H9 (cell line): ENCODE data around the gene ENPP4. TPM values are rescaled to one million over a fixed set of nuclear protein-coding genes. Genes with fewer than 3 reads are reported as not detected.

Experiments
- DNase-seq: peaks from one replicate; pipeline ENCODE4 v3.0.0-alpha.2; 2017
- H2AFZ ChIP-seq: one replicate; pipeline ENCODE4 v1.6.1; 2013; ENCODE audit warnings: mild to moderate bottlenecking, low read length, control low read depth, moderate library complexity
- H2AK5ac ChIP-seq: 2 replicates; pipeline ENCODE4 v1.6.1; 2013; ENCODE audit warnings: low read length, control low read depth, mixed read lengths; ENCODE audit not compliant: insufficient read length
- H2BK120ac ChIP-seq: one replicate; pipeline ENCODE4 v1.6.1; 2013; ENCODE audit warnings: low read depth, mild to moderate bottlenecking, low read length, control low read depth, inconsistent platforms; ENCODE audit not compliant: poor library complexity, severe bottlenecking
- H2BK12ac ChIP-seq: 2 replicates; pipeline ENCODE4 v1.6.1; 2013; ENCODE audit warnings: low read length, control low read depth, mixed read lengths, low read depth; ENCODE audit not compliant: insufficient read length
- H2BK15ac ChIP-seq: 2 replicates; pipeline ENCODE4 v1.6.1; 2013; ENCODE audit warnings: low read depth, low read length, control low read depth
- H2BK20ac ChIP-seq: one replicate; pipeline ENCODE4 v1.6.1; 2013; ENCODE audit warnings: low read depth, mild to moderate bottlenecking, low read length, control low read depth, inconsistent platforms; ENCODE audit not compliant: poor library complexity, severe bottlenecking
- H2BK5ac ChIP-seq: 2 replicates; pipeline ENCODE4 v1.6.1; 2013; ENCODE audit warnings: low read length, control low read depth, mixed read lengths; ENCODE audit not compliant: insufficient read length
- H3K14ac ChIP-seq: 2 replicates; pipeline ENCODE4 v1.6.1; 2013; ENCODE audit warnings: low read length, control low read depth; ENCODE audit not compliant: insufficient read depth
- H3K18ac ChIP-seq: 2 replicates; pipeline ENCODE4 v1.6.1; 2013; ENCODE audit warnings: low read depth, mild to moderate bottlenecking, mixed read lengths, low read length, control low read depth; ENCODE audit not compliant: insufficient read length
- H3K23ac ChIP-seq: 2 replicates; pipeline ENCODE4 v1.6.1; 2013; ENCODE audit warnings: low read length, control low read depth, mixed read lengths, low read depth; ENCODE audit not compliant: insufficient read length
- H3K23me2 ChIP-seq: 2 replicates; pipeline ENCODE4 v1.6.1; 2013; ENCODE audit warnings: low read depth, mild to moderate bottlenecking, mixed read lengths, low read length, control low read depth; ENCODE audit not compliant: insufficient read length, poor library complexity, severe bottlenecking
- H3K27ac ChIP-seq: 2 replicates; pipeline ENCODE4 v1.5.1; 2013; ENCODE audit warnings: low read length, control low read depth, mixed read lengths, low read depth; ENCODE audit not compliant: insufficient read length
- H3K27me3 ChIP-seq: 2 replicates; pipeline ENCODE4 v1.6.1; 2013; ENCODE audit warnings: low read length, control low read depth, inconsistent platforms; ENCODE audit not compliant: insufficient read depth
- H3K4ac ChIP-seq: 2 replicates; pipeline ENCODE4 v1.6.1; 2013; ENCODE audit warnings: low read depth, mild to moderate bottlenecking, control low read depth, inconsistent platforms, low read length, moderate library complexity
- H3K4me1 ChIP-seq: 2 replicates; pipeline ENCODE4 v1.6.1; 2013; ENCODE audit warnings: low read length, control low read depth, inconsistent platforms; ENCODE audit not compliant: insufficient read depth
- H3K4me2 ChIP-seq: 2 replicates; pipeline ENCODE4 v1.6.1; 2013; ENCODE audit warnings: low read length, control low read depth, mixed read lengths; ENCODE audit not compliant: insufficient read length, insufficient read depth
- H3K56ac ChIP-seq: 2 replicates; pipeline ENCODE4 v1.6.1; 2013; ENCODE audit warnings: low read depth, mild to moderate bottlenecking, mixed read lengths, low read length, control low read depth; ENCODE audit not compliant: insufficient read length
- H3K79me1 ChIP-seq: 2 replicates; pipeline ENCODE4 v1.6.1; 2013; ENCODE audit warnings: low read depth, mild to moderate bottlenecking, moderate library complexity, low read length, control low read depth, inconsistent platforms; ENCODE audit not compliant: insufficient read depth, poor library complexity, severe bottlenecking
- H3K79me2 ChIP-seq: 2 replicates; pipeline ENCODE4 v1.6.1; 2013; ENCODE audit warnings: low read length, control low read depth, inconsistent platforms; ENCODE audit not compliant: insufficient read depth
- H3K9ac ChIP-seq: 2 replicates; pipeline ENCODE4 v1.6.1; 2013; ENCODE audit warnings: low read length, control low read depth, mixed read lengths; ENCODE audit not compliant: insufficient read length; ENCODE audit errors: extremely low read depth
- H3K9me3 ChIP-seq: one replicate; pipeline ENCODE4 v1.6.1; 2013; ENCODE audit warnings: low read depth, low read length, inconsistent platforms; ENCODE audit not compliant: control insufficient read depth
- H3T11ph ChIP-seq: one replicate; pipeline ENCODE4 v1.6.1; 2013; ENCODE audit warnings: mild to moderate bottlenecking, low read length, control low read depth, inconsistent platforms
- H4K20me1 ChIP-seq: one replicate; pipeline ENCODE4 v1.6.1; 2013; ENCODE audit not compliant: control insufficient read depth, insufficient read length, insufficient read depth
- H4K5ac ChIP-seq: 2 replicates; pipeline ENCODE4 v1.6.1; 2013; ENCODE audit warnings: low read depth, mild to moderate bottlenecking, mixed read lengths, low read length, control low read depth; ENCODE audit not compliant: insufficient read length
- H4K8ac ChIP-seq: replicated peaks from 2 replicates; pipeline ENCODE4 v1.6.1; 2013; ENCODE audit warnings: low read length, control low read depth, mixed read lengths, low read depth; ENCODE audit not compliant: insufficient read length
- H4K91ac ChIP-seq: 2 replicates; pipeline ENCODE4 v1.6.1; 2013; ENCODE audit warnings: low read depth, mild to moderate bottlenecking, moderate library complexity, mixed read lengths, low read length, control low read depth; ENCODE audit not compliant: insufficient read length
- H3K27ac Mint-ChIP-seq, 3 experiments: 2 replicates in 2 of 3; 3 replicates in 1 of 3; pipeline ENCODE4 v1.8.0; 2020 to 2021; ENCODE audit warnings: mixed read lengths in 3 of 3, mild to moderate bottlenecking in 1 of 3, moderate library complexity in 1 of 3
- H3K27me3 Mint-ChIP-seq: 2 replicates; pipeline ENCODE4 v1.8.0; 2021; ENCODE audit warnings: low read depth, mild to moderate bottlenecking, moderate library complexity, mixed read lengths
- H3K36me3 Mint-ChIP-seq, 3 experiments: 2 replicates in 2 of 3; 3 replicates in 1 of 3; pipeline ENCODE4 v1.8.0; 2020 to 2021; ENCODE audit warnings: low read depth in 3 of 3, mixed read lengths in 3 of 3; ENCODE audit not compliant: insufficient read depth in 1 of 3
- H3K4me1 Mint-ChIP-seq, 2 experiments: 2 replicates each; pipeline ENCODE4 v1.8.0; 2020; ENCODE audit warnings: mixed read lengths in 2 of 2
- H3K4me3 Mint-ChIP-seq, 2 experiments: 2 replicates in 1 of 2; 3 replicates in 1 of 2; pipeline ENCODE4 v1.8.0; 2020 to 2021; ENCODE audit warnings: mild to moderate bottlenecking in 2 of 2, mixed read lengths in 2 of 2, moderate library complexity in 1 of 2
- H3K9me3 Mint-ChIP-seq, 2 experiments: 2 replicates in 1 of 2; 3 replicates in 1 of 2; pipeline ENCODE4 v1.8.0; 2020; ENCODE audit warnings: mild to moderate bottlenecking in 2 of 2, mixed read lengths in 2 of 2, moderate library complexity in 1 of 2
- WGBS: extraction: QIAGEN DNeasy Blood & Tissue Kit; methylation state at CpG from one replicate; pipeline ENCODE4 v1.1.7; 2013; ENCODE audit warnings: missing lambda C conversion rate, low lambda C conversion rate, mixed read lengths; ENCODE audit not compliant: insufficient read length; ENCODE audit errors: extremely low coverage; 5-methylcytosine and 5-hydroxymethylcytosine counted together
- total RNA-seq: library from RNA; stranded (reverse); gene quantifications from 2 replicates; pipeline ENCODE4 v1.2.1, GENCODE V29; 2021
- TF ChIP-seq, protein P1 (sequence below): fragments of 200-600 bp; sonication (generic); conservative IDR thresholded peaks from 3 replicates; pipeline ENCODE4 v1.8.0; 2021; ENCODE audit warnings: antibody characterized with exemption, mild to moderate bottlenecking

Gene ENPP4
- total RNA-seq, 1 experiment from 2014 or later, result 3.2 TPM

DNA sequence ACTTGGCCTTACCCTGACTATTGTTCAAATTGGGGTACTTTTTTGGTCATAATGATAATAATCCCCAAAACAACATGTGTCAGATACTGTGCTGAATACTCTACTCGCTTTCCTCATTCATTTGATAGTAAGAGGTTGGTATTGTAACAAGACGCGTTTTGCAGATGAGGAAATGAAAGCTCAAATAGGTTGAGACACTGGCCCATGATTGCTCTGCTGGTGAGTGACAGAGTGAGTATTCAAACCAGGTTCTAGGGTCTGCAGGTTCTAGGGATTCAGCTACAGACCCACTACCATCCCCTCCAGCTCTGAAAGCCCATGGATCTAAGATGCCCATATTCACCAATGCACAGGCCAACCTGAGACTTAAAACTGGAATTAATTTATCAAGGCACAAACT lies 1.3 kb upstream of the ENPP4 start:
- no peak overlapping the region for H3K9ac ChIP-seq
- H2BK20ac ChIP-seq, result no peak overlapping the region
- no peak overlapping the region for H4K5ac ChIP-seq
- no peak overlapping the region for H3K27ac ChIP-seq
- TF ChIP-seq, protein P1, sequence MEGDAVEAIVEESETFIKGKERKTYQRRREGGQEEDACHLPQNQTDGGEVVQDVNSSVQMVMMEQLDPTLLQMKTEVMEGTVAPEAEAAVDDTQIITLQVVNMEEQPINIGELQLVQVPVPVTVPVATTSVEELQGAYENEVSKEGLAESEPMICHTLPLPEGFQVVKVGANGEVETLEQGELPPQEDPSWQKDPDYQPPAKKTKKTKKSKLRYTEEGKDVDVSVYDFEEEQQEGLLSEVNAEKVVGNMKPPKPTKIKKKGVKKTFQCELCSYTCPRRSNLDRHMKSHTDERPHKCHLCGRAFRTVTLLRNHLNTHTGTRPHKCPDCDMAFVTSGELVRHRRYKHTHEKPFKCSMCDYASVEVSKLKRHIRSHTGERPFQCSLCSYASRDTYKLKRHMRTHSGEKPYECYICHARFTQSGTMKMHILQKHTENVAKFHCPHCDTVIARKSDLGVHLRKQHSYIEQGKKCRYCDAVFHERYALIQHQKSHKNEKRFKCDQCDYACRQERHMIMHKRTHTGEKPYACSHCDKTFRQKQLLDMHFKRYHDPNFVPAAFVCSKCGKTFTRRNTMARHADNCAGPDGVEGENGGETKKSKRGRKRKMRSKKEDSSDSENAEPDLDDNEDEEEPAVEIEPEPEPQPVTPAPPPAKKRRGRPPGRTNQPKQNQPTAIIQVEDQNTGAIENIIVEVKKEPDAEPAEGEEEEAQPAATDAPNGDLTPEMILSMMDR, result no peak
- H3K36me3 Mint-ChIP-seq, result no peaks in the 10 kb centered on the region
- no peaks in the 10 kb centered on the region; a peak in 1 of 5 replicates for H3K9me3 Mint-ChIP-seq
- no peak overlapping the region for H3K56ac ChIP-seq
- no peak overlapping the region for H3K18ac ChIP-seq
- no peak overlapping the region for H3K14ac ChIP-seq
- H2AFZ ChIP-seq, result no peak overlapping the region
- no peak for DNase-seq
- WGBS, result no CpG with 5 or more reads among the region's 3 CpGs
- no peak overlapping the region for H3K23ac ChIP-seq
- H3K27me3 Mint-ChIP-seq, result peaks cover 19% of the 10 kb centered on the region
- H4K8ac ChIP-seq, result no peak overlapping the region
- peaks cover 2% of the 10 kb centered on the region; the same call in 1 of the 2 replicates for H3K4me1 ChIP-seq
- peaks cover 9% of the 10 kb centered on the region for H3K23me2 ChIP-seq
- H3K79me2 ChIP-seq, result no peaks in the 10 kb centered on the region
- no peak overlapping the region for H2BK15ac ChIP-seq
- H3K27ac Mint-ChIP-seq, result no peak overlapping the region
- no peak overlapping the region for H2BK12ac ChIP-seq
- H3K27me3 ChIP-seq, result no peaks in the 10 kb centered on the region
- H3K4me2 ChIP-seq, result no peak overlapping the region
- no peak overlapping the region for H3K4ac ChIP-seq
- no peaks in the 10 kb centered on the region for H4K20me1 ChIP-seq
- H3K9me3 ChIP-seq, result no peaks in the 10 kb centered on the region
- no peak overlapping the region for H2AK5ac ChIP-seq
- H3T11ph ChIP-seq, result no peak overlapping the region
- H3K79me1 ChIP-seq, result no peaks in the 10 kb centered on the region
- no peak overlapping the region for H2BK120ac ChIP-seq
- no peak overlapping the region for H4K91ac ChIP-seq
- peaks cover 8 to 14% of the 10 kb centered on the region in 2 experiments; a peak in 3 of 4 replicates for H3K4me1 Mint-ChIP-seq
- H3K4me3 Mint-ChIP-seq, result peak overlapping the region; percentile 15 to 42; a peak in 1 of 5 replicates
- H2BK5ac ChIP-seq, result no peak overlapping the region
